Astrocyte of the cerebellum (primary cell): ENCODE measurements around the gene BBS9.
"Not testable (repeated sequence)": the region's sequence is repeated elsewhere in the genome, so short reads cannot be mapped to it uniquely, and the experiment has no call there.

Source experiments
- DNase-seq: peaks from one replicate; pipeline ENCODE4 v3.0.0-alpha.2; 2011; ENCODE audit warnings: low read depth
- H3K4me3 ChIP-seq: 2 replicates; pipeline ENCODE4 v1.5.1; 2011; ENCODE audit warnings: mild to moderate bottlenecking, low read depth, low read length, moderate library complexity
- in situ Hi-C: cut with HindIII; loops from 2 replicates; pipeline ENCODE4 v1.10.0; 2017; ENCODE audit warnings: low sequenced_read_pairs
- TF ChIP-seq, protein P1 (sequence below): IDR thresholded peaks from 2 replicates; pipeline ENCODE4 v1.5.1; 2012; ENCODE audit warnings: low read length, low read depth, moderate library complexity, mild to moderate bottlenecking; ENCODE audit errors: missing control alignments

BBS9 gene

GRCh38 chr7:33472348-33473025 is 343.1 kb downstream of the BBS9 start:
- in situ Hi-C loops = no loop called here
- no peak for DNase-seq
- TF ChIP-seq, protein P1, sequence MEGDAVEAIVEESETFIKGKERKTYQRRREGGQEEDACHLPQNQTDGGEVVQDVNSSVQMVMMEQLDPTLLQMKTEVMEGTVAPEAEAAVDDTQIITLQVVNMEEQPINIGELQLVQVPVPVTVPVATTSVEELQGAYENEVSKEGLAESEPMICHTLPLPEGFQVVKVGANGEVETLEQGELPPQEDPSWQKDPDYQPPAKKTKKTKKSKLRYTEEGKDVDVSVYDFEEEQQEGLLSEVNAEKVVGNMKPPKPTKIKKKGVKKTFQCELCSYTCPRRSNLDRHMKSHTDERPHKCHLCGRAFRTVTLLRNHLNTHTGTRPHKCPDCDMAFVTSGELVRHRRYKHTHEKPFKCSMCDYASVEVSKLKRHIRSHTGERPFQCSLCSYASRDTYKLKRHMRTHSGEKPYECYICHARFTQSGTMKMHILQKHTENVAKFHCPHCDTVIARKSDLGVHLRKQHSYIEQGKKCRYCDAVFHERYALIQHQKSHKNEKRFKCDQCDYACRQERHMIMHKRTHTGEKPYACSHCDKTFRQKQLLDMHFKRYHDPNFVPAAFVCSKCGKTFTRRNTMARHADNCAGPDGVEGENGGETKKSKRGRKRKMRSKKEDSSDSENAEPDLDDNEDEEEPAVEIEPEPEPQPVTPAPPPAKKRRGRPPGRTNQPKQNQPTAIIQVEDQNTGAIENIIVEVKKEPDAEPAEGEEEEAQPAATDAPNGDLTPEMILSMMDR = no peak
- no peak overlapping the region for H3K4me3 ChIP-seq

- no peak for DNase-seq
- TF ChIP-seq, protein P1 = no peak
- no peak overlapping the region for H3K4me3 ChIP-seq
- in situ Hi-C loops = no loop called here
Measured at GRCh38 chr7:33477719-33478480, 348.5 kb downstream of the BBS9 start.

DNA sequence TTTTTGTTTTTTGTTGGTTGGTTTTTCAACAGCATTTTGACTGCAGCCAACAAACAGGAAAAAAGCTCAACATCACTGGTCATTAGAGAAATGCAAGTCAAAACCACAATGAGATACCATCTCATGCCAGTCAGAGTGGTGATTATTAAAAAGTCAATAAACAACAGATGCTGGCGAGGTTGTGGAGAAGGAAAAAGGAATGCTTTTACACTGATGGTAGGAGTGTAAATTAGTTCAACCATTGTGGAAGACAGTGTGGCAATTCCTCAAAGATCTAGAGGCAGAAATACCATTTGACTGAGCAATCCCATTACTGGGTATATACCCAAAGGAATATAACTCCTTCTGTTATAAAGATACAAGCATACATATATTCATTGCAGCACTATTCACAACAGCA is 355.1 kb downstream of the BBS9 start:
- in situ Hi-C loops, H3K4me3 ChIP-seq, DNase-seq: not testable (repeated sequence)

DNA sequence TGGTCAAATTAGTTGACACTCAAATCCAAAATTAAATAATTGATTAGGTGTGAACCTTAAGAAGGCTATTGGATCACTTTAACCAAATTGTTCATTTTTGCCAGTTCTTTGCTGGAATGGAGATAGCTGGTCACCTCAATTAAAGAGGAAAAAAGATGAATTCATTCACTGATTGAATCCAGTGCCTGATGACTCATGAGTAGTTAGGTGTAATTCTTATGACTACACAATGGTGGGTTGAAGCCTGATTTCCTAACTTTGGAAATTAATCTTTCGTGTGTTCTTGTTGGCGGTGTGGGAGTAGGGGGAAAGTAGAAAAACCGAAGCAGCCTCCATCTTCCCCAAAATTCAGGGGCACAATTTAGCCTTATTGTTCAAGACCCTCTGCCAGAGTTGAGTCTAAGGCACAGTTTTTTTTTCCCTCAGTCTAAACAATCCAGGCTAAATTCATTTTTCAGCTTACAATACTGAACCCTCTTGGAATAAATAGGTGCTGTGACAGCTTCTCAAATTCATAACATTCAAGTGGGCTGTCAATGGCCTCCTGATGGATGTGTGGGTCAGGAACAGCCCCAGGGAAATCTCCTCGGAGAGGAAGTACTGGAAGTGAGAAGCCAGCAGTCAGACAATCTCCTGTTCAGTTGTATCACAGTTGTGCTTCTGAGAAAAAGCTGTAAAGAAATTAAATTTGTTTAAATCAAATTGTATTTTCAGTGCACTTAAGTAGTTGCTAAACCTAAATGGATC is 356.6 kb downstream of the BBS9 start:
- DNase-seq = no peak
- in situ Hi-C loops = loop anchor here (5.0 kb wide), 1 partner anchor 71 kb away; no protein-coding TSS in a partner anchor
- TF ChIP-seq, protein P1 = no peak
- H3K4me3 ChIP-seq = no peak overlapping the region

DNA sequence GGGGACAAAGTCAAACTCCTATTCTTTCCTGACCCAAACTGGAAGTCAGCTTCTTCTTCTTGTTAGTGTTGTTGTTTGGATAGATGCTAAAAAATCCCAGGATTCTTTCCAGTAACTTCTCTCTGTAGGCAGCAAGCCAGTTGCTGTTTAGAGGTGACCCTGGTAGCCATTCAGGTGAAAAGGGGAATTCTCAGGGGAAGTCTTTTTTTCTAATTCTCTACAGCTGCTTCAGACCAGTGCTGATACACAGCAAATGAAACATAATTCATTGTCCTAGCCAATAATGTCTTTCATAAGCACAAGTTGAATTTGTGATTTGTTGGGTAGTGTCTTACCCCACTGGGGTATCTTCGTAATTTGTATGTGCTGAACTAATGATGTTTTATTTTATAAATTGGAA is 357.3 kb downstream of the BBS9 start:
- DNase-seq = no peak
- TF ChIP-seq, protein P1 = no peak
- in situ Hi-C loops = loop anchor here (5.0 kb wide), 1 partner anchor 71 kb away; no protein-coding TSS in a partner anchor
- no peak overlapping the region for H3K4me3 ChIP-seq

GRCh38 chr7:33487998-33488682 is 358.8 kb downstream of the BBS9 start:
- TF ChIP-seq, protein P1 = no peak
- no peak overlapping the region for H3K4me3 ChIP-seq
- no peak for DNase-seq
- in situ Hi-C loops = loop anchor here (5.0 kb wide), 1 partner anchor 69 kb away; no protein-coding TSS in a partner anchor
